ACC112 (cell line): ENCODE measurements around the gene PTGDS.

Experiments
- H2AFZ ChIP-seq: fragments of 200-600 bp; sonication (generic); one replicate; pipeline ENCODE4 v1.6.0; 2017; ENCODE audit warnings: antibody characterized with exemption, low read length; ENCODE audit not compliant: unreplicated experiment
- H3K27ac ChIP-seq: fragments of 200-600 bp; sonication (generic); 2 replicates; pipeline ENCODE4 v1.5.1; 2014; ENCODE audit warnings: low read depth, mild to moderate bottlenecking, antibody characterized with exemption, low read length, moderate library complexity
- H3K27me3 ChIP-seq: fragments of 200-600 bp; sonication (generic); 2 replicates; pipeline ENCODE4 v1.6.1; 2014; ENCODE audit warnings: mild to moderate bottlenecking, antibody characterized with exemption, low read length, moderate library complexity, mixed read lengths; ENCODE audit not compliant: insufficient read depth
- H3K36me3 ChIP-seq: fragments of 200-600 bp; sonication (generic); 2 replicates; pipeline ENCODE4 v1.6.1; 2016; ENCODE audit warnings: mild to moderate bottlenecking, antibody characterized with exemption, low read length, moderate library complexity, mixed read lengths; ENCODE audit not compliant: insufficient read depth
- H3K4me1 ChIP-seq: fragments of 200-600 bp; sonication (generic); one replicate; pipeline ENCODE4 v1.6.1; 2016; ENCODE audit warnings: low read length, mixed read lengths; ENCODE audit not compliant: insufficient read depth, unreplicated experiment, control insufficient read depth
- H3K4me3 ChIP-seq: fragments of 200-600 bp; sonication (generic); 2 replicates; pipeline ENCODE4 v1.5.1; 2014; ENCODE audit warnings: mild to moderate bottlenecking, low read depth, low read length
- H3K79me2 ChIP-seq: fragments of 200-600 bp; sonication (generic); one replicate; pipeline ENCODE4 v1.6.0; 2016; ENCODE audit warnings: low read length; ENCODE audit not compliant: control insufficient read depth, unreplicated experiment, insufficient read depth

PTGDS gene

GRCh38 chr9:136958898-136959850 is 18.1 kb upstream of the PTGDS start:
- no peaks in the 10 kb centered on the region for H3K4me1 ChIP-seq
- no peaks in the 10 kb centered on the region for H3K27me3 ChIP-seq
- H2AFZ ChIP-seq, result no peak overlapping the region
- H3K79me2 ChIP-seq, result no peaks in the 10 kb centered on the region
- no peak overlapping the region for H3K27ac ChIP-seq
- H3K36me3 ChIP-seq, result no peaks in the 10 kb centered on the region
- H3K4me3 ChIP-seq, result no peak overlapping the region

- Histone ChIP-seq H2AFZ (no peak overlapping the region), H3K27ac (no peak overlapping the region), H3K4me1 (no peaks in the 10 kb centered on the region), H3K27me3 (no peaks in the 10 kb centered on the region), H3K36me3 (no peaks in the 10 kb centered on the region), H3K4me3 (no peak overlapping the region), H3K79me2 (no peaks in the 10 kb centered on the region)
Measured at GRCh38 chr9:136960212-136960937, 16.9 kb upstream of the PTGDS start.

- Histone ChIP-seq H3K4me3 (no peak overlapping the region), H3K4me1 (peaks cover 2% of the 10 kb centered on the region), H3K79me2 (no peaks in the 10 kb centered on the region), H2AFZ (no peak overlapping the region), H3K27me3 (no peaks in the 10 kb centered on the region), H3K27ac (no peak overlapping the region), H3K36me3 (no peaks in the 10 kb centered on the region)
Measured at GRCh38 chr9:136960938-136961275, 16.4 kb upstream of the PTGDS start.

GRCh38 chr9:136961279-136962065 is 15.8 kb upstream of the PTGDS start:
- H2AFZ ChIP-seq, result no peak overlapping the region
- no peaks in the 10 kb centered on the region for H3K36me3 ChIP-seq
- H3K27me3 ChIP-seq, result no peaks in the 10 kb centered on the region
- no peak overlapping the region for H3K4me3 ChIP-seq
- H3K4me1 ChIP-seq, result peaks cover 5% of the 10 kb centered on the region
- H3K27ac ChIP-seq, result no peak overlapping the region
- H3K79me2 ChIP-seq, result no peaks in the 10 kb centered on the region

GRCh38 chr9:136962163-136962562 is 15.1 kb upstream of the PTGDS start:
- H3K27me3 ChIP-seq, result no peaks in the 10 kb centered on the region
- H3K4me3 ChIP-seq, result no peak overlapping the region
- no peaks in the 10 kb centered on the region for H3K36me3 ChIP-seq
- H3K79me2 ChIP-seq, result no peaks in the 10 kb centered on the region
- no peak overlapping the region for H3K27ac ChIP-seq
- H3K4me1 ChIP-seq, result peaks cover 5% of the 10 kb centered on the region
- H2AFZ ChIP-seq, result no peak overlapping the region

GRCh38 chr9:136962701-136963248 is 14.5 kb upstream of the PTGDS start:
- no peak overlapping the region for H3K4me3 ChIP-seq
- H2AFZ ChIP-seq, result no peak overlapping the region
- H3K4me1 ChIP-seq, result peaks cover 5% of the 10 kb centered on the region
- H3K27me3 ChIP-seq, result no peaks in the 10 kb centered on the region
- H3K27ac ChIP-seq, result no peak overlapping the region
- no peaks in the 10 kb centered on the region for H3K79me2 ChIP-seq
- no peaks in the 10 kb centered on the region for H3K36me3 ChIP-seq

GRCh38 chr9:136963341-136963740 is 14.0 kb upstream of the PTGDS start:
- no peak overlapping the region for H3K4me3 ChIP-seq
- H3K27me3 ChIP-seq, result no peaks in the 10 kb centered on the region
- no peaks in the 10 kb centered on the region for H3K79me2 ChIP-seq
- H3K36me3 ChIP-seq, result no peaks in the 10 kb centered on the region
- no peak overlapping the region for H2AFZ ChIP-seq
- H3K27ac ChIP-seq, result no peak overlapping the region
- peaks cover 5% of the 10 kb centered on the region for H3K4me1 ChIP-seq

GRCh38 chr9:136963751-136964150 is 13.6 kb upstream of the PTGDS start:
- Histone ChIP-seq H3K4me1 (peaks cover 5% of the 10 kb centered on the region), H2AFZ (no peak overlapping the region), H3K27ac (no peak overlapping the region)

GRCh38 chr9:136964171-136964689 is 13.1 kb upstream of the PTGDS start:
- Histone ChIP-seq H3K4me3 (no peak overlapping the region), H3K27me3 (no peaks in the 10 kb centered on the region), H3K4me1 (peaks cover 5% of the 10 kb centered on the region), H2AFZ (no peak overlapping the region), H3K27ac (no peak overlapping the region), H3K36me3 (no peaks in the 10 kb centered on the region), H3K79me2 (no peaks in the 10 kb centered on the region)

More at GRCh38 chr9:136963751-136964150, 13.6 kb upstream of the PTGDS start:
- H3K27me3 ChIP-seq, result no peaks in the 10 kb centered on the region
- no peaks in the 10 kb centered on the region for H3K79me2 ChIP-seq
- no peak overlapping the region for H3K4me3 ChIP-seq
- no peaks in the 10 kb centered on the region for H3K36me3 ChIP-seq

- Histone ChIP-seq H3K79me2 (no peaks in the 10 kb centered on the region), H3K4me3 (no peak overlapping the region), H3K36me3 (no peaks in the 10 kb centered on the region), H3K27ac (no peak overlapping the region), H2AFZ (no peak overlapping the region), H3K27me3 (no peaks in the 10 kb centered on the region), H3K4me1 (peaks cover 5% of the 10 kb centered on the region)
Measured at GRCh38 chr9:136964833-136965422, 12.4 kb upstream of the PTGDS start.
